Activated naive CD8-positive, alpha-beta T cell treated with anti-CD3 and anti-CD28 coated beads, Interleukin-2, amount 10 ng/mL, durations not matched to agents 7 days and 5 days (primary cell): ENCODE measurements around the gene MYO6. TPM values are rescaled to one million over a fixed set of nuclear protein-coding genes. Genes with fewer than 3 reads are reported as not detected.

Experiments used
- ATAC-seq: fragments of 150-1000 bp; cut with Tn5 transposase; one replicate; pipeline ENCODE4 v1.10.0; 2021; ENCODE audit warnings: low read depth, moderate library complexity
- POLR2A ChIA-PET: fragments of 350-600 bp; sonication (Branson Sonifier 250); formaldehyde crosslinking; loops from one replicate; lab custom pipeline; 2021; ENCODE audit warnings: antibody characterized with exemption; lab: Charles Lee
- DNase-seq: peaks from one replicate; pipeline ENCODE4 v3.0.0; 2021
- H3K27ac Mint-ChIP-seq: one replicate; pipeline ENCODE4 v1.8.0; 2022; ENCODE audit warnings: mild to moderate bottlenecking, mixed read lengths
- H3K27me3 Mint-ChIP-seq: one replicate; pipeline ENCODE4 v1.8.0; 2022; ENCODE audit warnings: mild to moderate bottlenecking, moderate library complexity, mixed read lengths
- H3K36me3 Mint-ChIP-seq: one replicate; pipeline ENCODE4 v1.8.0; 2021; ENCODE audit warnings: mild to moderate bottlenecking, mixed read lengths
- H3K4me1 Mint-ChIP-seq: one replicate; pipeline ENCODE4 v1.8.0; 2021; ENCODE audit warnings: mixed read lengths
- H3K4me3 Mint-ChIP-seq: one replicate; pipeline ENCODE4 v1.8.0; 2022; ENCODE audit warnings: mild to moderate bottlenecking, moderate library complexity, mixed read lengths
- H3K9me3 Mint-ChIP-seq: one replicate; pipeline ENCODE4 v1.8.0; 2021; ENCODE audit warnings: mixed read lengths
- total RNA-seq, 2 experiments: library from RNA; stranded (reverse); gene quantifications; one replicate each; pipeline ENCODE4 v1.2.3, GENCODE V29; 2021

The MYO6 gene
- total RNA-seq, 2 experiments from 2014 or later, result 2.5 to 3.3 TPM

DNA sequence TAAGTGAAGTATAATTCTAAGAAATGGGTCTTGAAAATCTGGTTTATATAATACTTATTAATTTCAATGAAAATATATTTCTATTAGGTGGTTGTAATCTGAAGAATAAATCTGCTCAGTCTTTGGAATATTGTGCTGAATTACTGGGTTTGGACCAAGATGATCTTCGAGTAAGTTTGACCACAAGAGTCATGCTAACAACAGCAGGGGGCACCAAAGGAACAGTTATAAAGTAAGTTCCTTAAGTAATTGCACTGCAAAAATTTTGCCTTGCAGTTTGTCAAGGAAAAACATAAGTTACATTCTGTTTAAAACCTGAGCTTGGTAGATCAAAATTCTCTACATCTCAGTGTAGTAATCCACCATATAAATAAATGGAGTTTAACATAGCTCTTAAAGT is 106.0 kb downstream of the MYO6 start:
- Mint-ChIP-seq H3K4me1 (no peaks in the 10 kb centered on the region), H3K27ac (no peak overlapping the region), H3K4me3 (no peak overlapping the region), H3K9me3 (no peaks in the 10 kb centered on the region), H3K36me3 (no peaks in the 10 kb centered on the region), H3K27me3 (peaks cover 3% of the 10 kb centered on the region)
- DNase-seq (no peak), ATAC-seq (no peak)
- POLR2A ChIA-PET, result no interaction called here

DNA sequence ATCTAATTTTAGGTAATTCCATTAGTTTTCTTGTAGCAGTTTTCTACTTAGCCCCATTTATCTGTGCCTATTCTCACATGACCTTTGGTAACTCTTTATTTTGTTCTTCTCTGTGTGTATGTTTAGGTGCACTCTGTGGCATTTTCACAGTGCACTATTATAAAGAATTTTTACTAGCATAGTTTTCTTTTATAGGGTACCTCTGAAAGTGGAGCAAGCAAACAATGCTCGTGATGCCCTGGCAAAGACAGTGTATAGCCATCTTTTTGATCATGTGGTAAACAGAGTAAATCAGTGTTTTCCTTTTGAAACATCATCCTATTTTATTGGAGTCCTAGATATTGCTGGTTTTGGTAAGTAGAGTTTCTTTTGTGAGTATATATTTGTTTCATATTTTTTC is 107.9 kb downstream of the MYO6 start:
- peaks cover 8% of the 10 kb centered on the region for H3K27me3 Mint-ChIP-seq

DNA sequence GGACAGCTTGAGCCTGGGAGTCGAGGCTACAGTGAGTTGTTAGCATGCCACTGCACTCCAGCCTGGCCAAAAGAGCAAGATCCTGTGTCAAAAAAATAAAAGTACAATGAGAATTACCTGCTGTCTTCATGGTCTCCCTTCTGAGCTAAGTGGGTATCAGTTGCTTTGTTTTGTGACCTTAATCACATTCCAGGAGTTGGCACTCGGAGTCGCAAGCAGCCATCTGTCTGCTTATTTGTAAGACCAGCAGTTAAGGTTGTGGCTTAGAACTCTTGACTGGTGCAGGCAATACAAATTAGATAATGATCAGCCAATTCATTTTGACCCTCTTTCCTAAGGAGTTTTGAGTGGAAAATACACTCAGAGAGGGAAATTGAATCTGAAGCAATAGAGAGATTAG is 114.0 kb downstream of the MYO6 start:
- POLR2A ChIA-PET, result no interaction called here

More for the DNA sequence above, 107.9 kb downstream of the MYO6 start:
- no peak overlapping the region for H3K27ac Mint-ChIP-seq
- ATAC-seq (no peak), DNase-seq (no peak)
- no peak overlapping the region for H3K4me3 Mint-ChIP-seq
- no peaks in the 10 kb centered on the region for H3K9me3 Mint-ChIP-seq
- no peaks in the 10 kb centered on the region for H3K4me1 Mint-ChIP-seq
- no peaks in the 10 kb centered on the region for H3K36me3 Mint-ChIP-seq
- POLR2A ChIA-PET, result no interaction called here

DNA sequence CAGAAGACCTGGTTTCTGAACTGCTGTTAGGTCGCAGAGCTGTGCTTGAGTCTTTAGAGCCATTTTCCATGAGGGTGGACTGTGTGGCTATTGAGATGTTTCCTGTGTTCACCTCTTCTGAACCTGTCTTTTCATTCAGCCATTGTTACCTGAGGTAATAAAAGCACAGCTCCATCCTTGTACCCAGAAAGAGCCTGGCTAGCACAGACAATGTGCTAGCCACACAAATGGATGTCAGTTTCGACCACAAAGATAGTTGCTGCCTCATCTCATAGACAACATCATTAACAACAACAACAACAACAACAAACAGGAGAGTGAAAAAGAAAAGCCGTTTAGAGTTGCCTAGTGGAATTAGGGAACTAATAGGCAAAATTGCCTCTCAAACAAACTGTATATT is 114.7 kb downstream of the MYO6 start:
- POLR2A ChIA-PET, result no interaction called here
- no peak for DNase-seq
- Mint-ChIP-seq H3K9me3 (no peaks in the 10 kb centered on the region), H3K4me1 (no peaks in the 10 kb centered on the region), H3K36me3 (no peaks in the 10 kb centered on the region), H3K27me3 (peaks cover 7% of the 10 kb centered on the region), H3K27ac (no peak overlapping the region), H3K4me3 (no peak overlapping the region)
- ATAC-seq, result no peak

More for the DNA sequence above, 114.0 kb downstream of the MYO6 start:
- no peak for ATAC-seq
- Mint-ChIP-seq H3K27me3 (peaks cover 7% of the 10 kb centered on the region), H3K27ac (no peak overlapping the region), H3K4me3 (no peak overlapping the region), H3K36me3 (no peaks in the 10 kb centered on the region), H3K4me1 (no peaks in the 10 kb centered on the region), H3K9me3 (no peaks in the 10 kb centered on the region)
- no peak for DNase-seq

GRCh38 chr6:75864446-75864845 is 115.4 kb downstream of the MYO6 start:
- Mint-ChIP-seq H3K4me1 (no peaks in the 10 kb centered on the region), H3K36me3 (no peaks in the 10 kb centered on the region), H3K9me3 (no peaks in the 10 kb centered on the region), H3K27ac (no peak overlapping the region), H3K4me3 (no peak overlapping the region), H3K27me3 (peaks cover 7% of the 10 kb centered on the region)
- DNase-seq (no peak), ATAC-seq (no peak)
- POLR2A ChIA-PET, result no interaction called here

DNA sequence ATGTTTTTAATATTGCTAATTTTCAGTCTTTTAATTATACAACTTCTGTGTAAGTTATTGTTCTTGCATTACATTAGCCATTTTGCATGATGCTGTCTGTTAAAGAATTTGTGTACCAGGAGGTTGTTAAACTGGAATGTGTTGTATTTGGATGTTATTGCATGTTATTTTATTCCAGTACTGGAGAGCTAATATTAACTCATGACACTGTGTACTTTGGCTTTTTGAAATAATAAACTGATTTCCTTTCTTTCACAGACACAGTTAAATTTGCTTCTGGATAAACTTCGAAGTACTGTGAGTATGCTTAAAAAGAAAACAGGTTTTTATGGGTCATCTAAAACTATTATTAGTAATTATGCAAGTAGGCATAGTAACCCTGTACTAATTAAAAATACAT is 121.3 kb downstream of the MYO6 start:
- Mint-ChIP-seq H3K9me3 (no peaks in the 10 kb centered on the region), H3K36me3 (no peaks in the 10 kb centered on the region), H3K4me3 (no peak overlapping the region), H3K4me1 (no peaks in the 10 kb centered on the region), H3K27me3 (no peaks in the 10 kb centered on the region), H3K27ac (no peak overlapping the region)
- ATAC-seq (no peak), DNase-seq (no peak)
- POLR2A ChIA-PET, result no interaction called here

- ATAC-seq (no peak), DNase-seq (no peak)
- H3K4me3 Mint-ChIP-seq, result no peak overlapping the region
- POLR2A ChIA-PET, result interaction anchor here (0.5 kb wide), 1 partner anchor 589 kb away, joined by 3 read pairs; no protein-coding TSS in a partner anchor
- H3K9me3 Mint-ChIP-seq, result no peaks in the 10 kb centered on the region
- no peak overlapping the region for H3K27ac Mint-ChIP-seq
- no peaks in the 10 kb centered on the region for H3K27me3 Mint-ChIP-seq
- H3K4me1 Mint-ChIP-seq, result peaks cover 1% of the 10 kb centered on the region
- H3K36me3 Mint-ChIP-seq, result no peaks in the 10 kb centered on the region
These were observed 125.2 kb downstream of the MYO6 start for GRCh38 chr6:75874224-75874623.

DNA sequence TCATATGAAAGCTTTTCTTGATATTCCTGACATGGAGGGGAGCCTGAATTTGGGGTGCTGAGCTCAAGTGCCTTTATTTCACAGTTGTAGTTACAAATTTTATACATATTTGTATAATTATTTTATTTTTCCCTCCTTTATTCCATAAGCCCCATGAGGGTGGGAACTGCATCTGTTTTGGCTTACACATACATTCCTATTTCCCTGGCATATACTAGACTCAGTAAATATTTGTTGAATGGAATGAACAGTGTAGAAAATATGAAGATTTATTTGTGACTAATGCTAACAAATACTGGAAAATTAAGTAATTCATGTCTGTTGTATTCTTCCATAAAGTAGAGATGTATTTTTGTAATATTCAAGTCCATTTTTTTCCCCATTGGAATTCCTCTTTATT is 127.1 kb downstream of the MYO6 start:
- no peak overlapping the region for H3K27ac Mint-ChIP-seq

GRCh38 chr6:75880305-75880704 is 131.3 kb downstream of the MYO6 start:
- no peaks in the 10 kb centered on the region for H3K9me3 Mint-ChIP-seq
- H3K4me3 Mint-ChIP-seq, result no peak overlapping the region
- H3K27me3 Mint-ChIP-seq, result no peaks in the 10 kb centered on the region
- no peak overlapping the region for H3K27ac Mint-ChIP-seq
- peaks cover 1% of the 10 kb centered on the region for H3K4me1 Mint-ChIP-seq
- H3K36me3 Mint-ChIP-seq, result no peaks in the 10 kb centered on the region
- POLR2A ChIA-PET, result no interaction called here
- no peak for ATAC-seq
- no peak for DNase-seq

More for the DNA sequence above, 127.1 kb downstream of the MYO6 start:
- POLR2A ChIA-PET, result no interaction called here
- no peak overlapping the region for H3K4me3 Mint-ChIP-seq
- no peaks in the 10 kb centered on the region for H3K9me3 Mint-ChIP-seq
- ATAC-seq (no peak), DNase-seq (no peak)
- no peaks in the 10 kb centered on the region for H3K27me3 Mint-ChIP-seq
- H3K36me3 Mint-ChIP-seq, result no peaks in the 10 kb centered on the region
- peaks cover 1% of the 10 kb centered on the region for H3K4me1 Mint-ChIP-seq

- Mint-ChIP-seq H3K27me3 (no peaks in the 10 kb centered on the region), H3K4me1 (no peaks in the 10 kb centered on the region), H3K9me3 (no peaks in the 10 kb centered on the region), H3K36me3 (no peaks in the 10 kb centered on the region), H3K4me3 (no peak overlapping the region), H3K27ac (no peak overlapping the region)
- DNase-seq (no peak), ATAC-seq (no peak)
- POLR2A ChIA-PET, result no interaction called here
These were observed 133.7 kb downstream of the MYO6 start for GRCh38 chr6:75882734-75883133.

GRCh38 chr6:75884822-75885221 is 135.8 kb downstream of the MYO6 start:
- DNase-seq (no peak), ATAC-seq (no peak)
- Mint-ChIP-seq H3K4me1 (no peaks in the 10 kb centered on the region), H3K36me3 (no peaks in the 10 kb centered on the region), H3K9me3 (no peaks in the 10 kb centered on the region), H3K27ac (no peak overlapping the region), H3K4me3 (no peak overlapping the region), H3K27me3 (no peaks in the 10 kb centered on the region)
- POLR2A ChIA-PET, result no interaction called here

GRCh38 chr6:75892384-75892783 is 143.3 kb downstream of the MYO6 start:
- no peaks in the 10 kb centered on the region for H3K27me3 Mint-ChIP-seq
- H3K27ac Mint-ChIP-seq, result no peak overlapping the region
- H3K36me3 Mint-ChIP-seq, result no peaks in the 10 kb centered on the region
- POLR2A ChIA-PET, result no interaction called here
- ATAC-seq, result no peak
- DNase-seq, result no peak
- no peak overlapping the region for H3K4me3 Mint-ChIP-seq
- H3K9me3 Mint-ChIP-seq, result no peaks in the 10 kb centered on the region
- no peaks in the 10 kb centered on the region for H3K4me1 Mint-ChIP-seq

- H3K27ac Mint-ChIP-seq, result no peak overlapping the region
- H3K9me3 Mint-ChIP-seq, result no peaks in the 10 kb centered on the region
- no peaks in the 10 kb centered on the region for H3K4me1 Mint-ChIP-seq
- H3K36me3 Mint-ChIP-seq, result no peaks in the 10 kb centered on the region
- no peak overlapping the region for H3K4me3 Mint-ChIP-seq
- ATAC-seq (no peak), DNase-seq (no peak)
- POLR2A ChIA-PET, result no interaction called here
- no peaks in the 10 kb centered on the region for H3K27me3 Mint-ChIP-seq
These were observed 144.2 kb downstream of the MYO6 start for GRCh38 chr6:75893058-75893775.

DNA sequence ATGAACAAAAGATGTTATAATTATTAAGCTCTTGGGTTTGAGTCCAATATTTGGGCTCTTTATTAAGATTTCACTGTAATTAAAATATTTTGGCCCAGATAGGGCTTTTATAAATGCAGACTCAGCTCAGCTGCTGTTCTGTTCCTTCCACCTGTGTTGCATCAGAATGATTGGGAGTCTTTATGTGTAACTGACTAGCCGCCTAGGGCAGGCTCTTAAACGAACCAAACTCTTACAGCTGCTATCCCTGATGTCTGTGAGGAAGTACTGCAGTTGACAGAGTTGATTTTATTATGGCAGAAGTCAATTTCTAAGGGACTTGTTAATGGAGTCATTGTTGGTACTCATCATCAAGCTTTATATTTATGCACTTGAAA is 144.7 kb downstream of the MYO6 start:
- Mint-ChIP-seq H3K27ac (no peak overlapping the region), H3K4me3 (no peak overlapping the region), H3K4me1 (no peaks in the 10 kb centered on the region), H3K36me3 (no peaks in the 10 kb centered on the region), H3K9me3 (no peaks in the 10 kb centered on the region), H3K27me3 (no peaks in the 10 kb centered on the region)
- DNase-seq (no peak), ATAC-seq (no peak)
- POLR2A ChIA-PET, result no interaction called here
